ENCODE data around the gene DDX10.
"Not testable (repeated sequence)": the region's sequence is repeated elsewhere in the genome, so short reads cannot be mapped to it uniquely, and the experiment has no call there.

The DDX10 gene

GRCh38 chr11:108779147-108779546 lies 114.3 kb downstream of the DDX10 start:
- DNase-seq = not testable (repeated sequence)

GRCh38 chr11:108780119-108780518 lies 115.2 kb downstream of the DDX10 start:
- DNase-seq = no peak

GRCh38 chr11:108781946-108782345 lies 117.1 kb downstream of the DDX10 start:
- no peak for DNase-seq

GRCh38 chr11:108786281-108786990 lies 121.6 kb downstream of the DDX10 start:
- DNase-seq = no peak

GRCh38 chr11:108787105-108787504 lies 122.2 kb downstream of the DDX10 start:
- DNase-seq = no peak

GRCh38 chr11:108788565-108789199 lies 123.8 kb downstream of the DDX10 start:
- DNase-seq = peak in 1 of 2 experiments; percentile 4

GRCh38 chr11:108790501-108791299 lies 125.8 kb downstream of the DDX10 start:
- no peak for DNase-seq

GRCh38 chr11:108793138-108793537 lies 128.3 kb downstream of the DDX10 start:
- DNase-seq = no peak

GRCh38 chr11:108793611-108794010 lies 128.7 kb downstream of the DDX10 start:
- no peak for DNase-seq

GRCh38 chr11:108796551-108796950 lies 131.7 kb downstream of the DDX10 start:
- no peak for DNase-seq

GRCh38 chr11:108797578-108798100 lies 132.8 kb downstream of the DDX10 start:
- DNase-seq = no peak

- no peak for DNase-seq
Observed at GRCh38 chr11:108802492-108802891, 137.6 kb downstream of the DDX10 start.

- DNase-seq = no peak
Observed at GRCh38 chr11:108803776-108804175, 138.9 kb downstream of the DDX10 start.

- DNase-seq = no peak
Observed at GRCh38 chr11:108804511-108804910, 139.6 kb downstream of the DDX10 start.

GRCh38 chr11:108805030-108805429 lies 140.2 kb downstream of the DDX10 start:
- DNase-seq = no peak

GRCh38 chr11:108807262-108807661 lies 142.4 kb downstream of the DDX10 start:
- DNase-seq = no peak

GRCh38 chr11:108813086-108813485 lies 148.2 kb downstream of the DDX10 start:
- no peak for DNase-seq

- DNase-seq = no peak
Observed at GRCh38 chr11:108817976-108818375, 153.1 kb downstream of the DDX10 start.

- DNase-seq = no peak
Observed at GRCh38 chr11:108818971-108819370, 154.1 kb downstream of the DDX10 start.

- DNase-seq = peak; percentile 28 to 77
Observed at GRCh38 chr11:108819957-108820356, 155.1 kb downstream of the DDX10 start.

GRCh38 chr11:108823960-108824359 lies 159.1 kb downstream of the DDX10 start:
- not testable (repeated sequence) for DNase-seq

GRCh38 chr11:108824545-108824944 lies 159.7 kb downstream of the DDX10 start:
- DNase-seq = no peak

- no peak for DNase-seq
Observed at GRCh38 chr11:108825381-108825780, 160.5 kb downstream of the DDX10 start.

GRCh38 chr11:108826136-108826535 lies 161.3 kb downstream of the DDX10 start:
- no peak for DNase-seq

Data from NCI-H524 (cell line).